Mesenteric fat pad (tissue), 1 donor: ENCODE measurements around the gene PCDHGB4. TPM values are rescaled to one million over a fixed set of nuclear protein-coding genes. Genes with fewer than 3 reads are reported as not detected.
"Not testable (repeated sequence)": the region's sequence is repeated elsewhere in the genome, so short reads cannot be mapped to it uniquely, and the experiment has no call there.

ENCODE experiments used
- DNase-seq: peaks from one replicate; pipeline ENCODE4 v3.0.0-alpha.2; 2020; ENCODE audit warnings: low spot score
- total RNA-seq: library from RNA; stranded (reverse); fragmentation: NEBNext Ultra II Directional; extraction: Animal tissue kit (Norgen Biotek cat#: 25700); gene quantifications from one replicate; pipeline ENCODE4 v1.2.1, GENCODE V29; 2021
- donor health status: DM: yes; HTN: yes; CAD: no.

PCDHGB4 gene
- total RNA-seq, 1 donor from 2014 or later: 3.2 TPM

- DNase-seq: not testable (repeated sequence)
These were observed 10.5 kb downstream of the PCDHGB4 start, which contains the start of gene PCDHGB5 for GRCh38 chr5:141397756-141398551. PCDHGB5 (plus strand) TSS chr5:141397947; CDS start chr5:141398128, 181 bp downstream.

GRCh38 chr5:141398608-141399007 is 11.1 kb downstream of the PCDHGB4 start:
- DNase-seq: no peak

GRCh38 chr5:141399555-141400258 is 12.2 kb downstream of the PCDHGB4 start:
- DNase-seq: no peak

DNA sequence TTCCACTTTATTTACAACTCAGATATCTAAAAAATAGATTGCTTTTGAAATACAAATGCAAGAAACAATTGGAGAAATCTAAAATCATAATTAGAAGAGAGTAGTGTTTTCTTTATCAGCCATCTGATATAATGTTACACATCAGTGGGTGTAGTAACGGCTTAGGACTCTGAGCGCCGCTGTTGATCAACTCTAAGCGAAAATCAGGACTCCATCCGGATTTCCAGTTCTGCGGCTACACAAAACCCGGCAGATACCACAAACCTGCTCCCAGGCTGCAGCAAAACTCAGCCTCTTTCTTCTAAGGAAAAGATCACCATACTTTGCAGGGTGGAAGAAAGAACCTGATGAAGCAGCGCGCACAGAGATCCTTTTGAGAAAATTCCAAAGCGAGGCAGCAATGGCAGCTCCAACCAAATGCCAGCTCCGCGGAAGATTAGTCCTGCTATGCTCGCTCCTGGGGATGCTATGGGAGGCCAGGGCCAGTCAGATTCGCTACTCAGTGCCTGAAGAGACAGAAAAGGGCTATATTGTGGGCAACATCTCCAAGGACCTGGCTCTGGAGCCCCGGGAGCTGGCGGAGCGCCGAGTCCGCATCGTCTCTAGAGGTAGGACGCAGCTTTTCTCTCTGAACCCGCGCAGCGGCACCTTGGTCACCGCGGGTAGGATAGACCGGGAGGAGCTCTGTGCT is 15.2 kb downstream of the PCDHGB4 start, which contains the start of gene PCDHGA9:
Gene PCDHGA9, plus strand, starts transcription at position 226 of the 691 bp plus-strand sequence. Its CDS starts 175 bp downstream, at position 401.
- DNase-seq: no peak

- no peak for DNase-seq
These were observed 15.9 kb downstream of the PCDHGB4 start for GRCh38 chr5:141403387-141403786.

DNA sequence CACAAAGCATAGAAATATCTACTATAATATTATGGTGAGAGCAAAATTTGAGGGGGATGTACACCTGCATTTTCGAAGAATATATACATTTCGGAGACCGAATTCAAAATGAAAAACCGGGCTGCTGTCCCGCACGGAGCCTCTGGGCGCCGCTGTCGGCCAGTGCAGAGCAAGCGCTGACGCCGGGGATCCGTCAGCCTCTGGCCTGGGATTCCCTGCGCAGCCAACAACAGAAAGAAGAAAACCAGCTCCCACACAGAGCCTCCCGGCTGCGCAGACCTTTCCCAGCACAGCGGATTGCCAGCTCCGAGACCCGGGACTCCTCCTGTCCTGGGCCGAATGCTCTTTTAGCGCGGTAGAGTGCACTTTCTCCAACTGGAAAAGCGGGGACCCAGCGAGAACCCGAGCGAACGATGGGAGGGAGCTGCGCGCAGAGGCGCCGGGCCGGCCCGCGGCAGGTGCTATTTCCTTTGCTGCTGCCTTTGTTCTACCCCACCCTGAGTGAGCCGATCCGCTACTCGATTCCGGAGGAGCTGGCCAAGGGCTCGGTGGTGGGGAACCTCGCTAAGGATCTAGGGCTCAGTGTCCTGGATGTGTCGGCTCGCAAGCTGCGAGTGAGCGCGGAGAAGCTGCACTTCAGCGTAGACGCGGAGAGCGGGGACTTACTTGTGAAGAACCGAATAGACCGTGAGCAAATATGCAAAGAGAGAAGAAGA is 20.4 kb downstream of the PCDHGB4 start, which contains the start of gene PCDHGB6:
Gene PCDHGB6, plus strand, starts transcription at position 232 of the 716 bp plus-strand sequence. Its CDS starts 182 bp downstream, at position 414.
- peak; percentile 79 for DNase-seq

GRCh38 chr5:141409598-141410306 is 22.3 kb downstream of the PCDHGB4 start:
- peak; percentile 72 for DNase-seq

DNA sequence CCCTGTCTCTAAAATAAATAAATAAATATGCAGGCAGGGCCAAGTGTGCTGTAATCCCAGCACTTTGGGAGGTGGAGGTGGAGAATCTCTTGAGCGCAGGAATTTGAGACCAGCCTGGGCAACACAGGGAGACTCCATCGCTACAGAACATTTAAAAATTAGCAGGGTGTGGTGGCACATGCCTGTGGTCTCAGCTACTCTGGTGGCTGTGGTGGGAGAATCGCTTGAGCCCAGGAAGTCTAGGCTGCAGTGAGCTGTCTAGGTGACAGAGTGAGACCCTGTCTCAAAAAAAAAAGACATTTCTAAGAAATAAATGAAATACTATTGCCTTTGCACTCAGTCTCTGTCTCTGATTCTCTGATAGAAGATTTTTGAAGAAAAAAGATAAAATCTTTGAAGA is 24.1 kb downstream of the PCDHGB4 start:
- no peak for DNase-seq

- no peak for DNase-seq
These were observed 25.5 kb downstream of the PCDHGB4 start, which contains the start of gene PCDHGA10 for GRCh38 chr5:141412854-141413539. PCDHGA10 (plus strand) TSS chr5:141412987; CDS start chr5:141413176, 189 bp downstream.

- DNase-seq: peak; percentile 87
These were observed 26.1 kb downstream of the PCDHGB4 start for GRCh38 chr5:141413540-141414069.

DNA sequence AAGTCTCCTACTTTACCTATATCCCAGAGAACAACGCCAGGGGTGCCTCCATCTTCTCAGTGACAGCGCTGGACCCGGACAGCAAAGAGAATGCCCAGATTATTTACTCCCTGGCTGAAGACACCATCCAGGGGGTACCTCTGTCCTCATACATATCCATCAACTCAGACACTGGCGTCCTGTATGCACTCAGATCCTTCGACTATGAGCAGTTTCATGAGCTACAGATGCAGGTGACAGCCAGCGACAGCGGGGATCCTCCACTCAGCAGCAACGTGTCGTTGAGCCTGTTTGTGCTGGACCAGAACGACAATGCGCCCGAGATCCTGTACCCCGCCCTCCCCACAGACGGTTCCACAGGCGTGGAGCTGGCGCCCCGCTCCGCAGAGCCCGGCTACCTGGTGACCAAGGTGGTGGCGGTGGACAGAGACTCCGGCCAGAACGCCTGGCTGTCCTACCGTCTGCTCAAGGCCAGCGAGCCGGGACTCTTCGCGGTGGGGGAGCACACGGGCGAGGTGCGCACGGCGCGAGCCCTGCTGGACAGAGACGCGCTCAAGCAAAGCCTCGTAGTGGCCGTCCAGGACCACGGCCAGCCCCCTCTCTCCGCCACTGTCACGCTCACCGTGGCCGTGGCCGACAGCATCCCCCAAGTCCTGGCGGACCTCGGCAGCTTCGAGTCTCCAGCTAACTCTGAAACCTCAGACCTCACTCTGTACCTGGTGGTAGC is 27.2 kb downstream of the PCDHGB4 start:
- DNase-seq: peak; percentile 60

DNA sequence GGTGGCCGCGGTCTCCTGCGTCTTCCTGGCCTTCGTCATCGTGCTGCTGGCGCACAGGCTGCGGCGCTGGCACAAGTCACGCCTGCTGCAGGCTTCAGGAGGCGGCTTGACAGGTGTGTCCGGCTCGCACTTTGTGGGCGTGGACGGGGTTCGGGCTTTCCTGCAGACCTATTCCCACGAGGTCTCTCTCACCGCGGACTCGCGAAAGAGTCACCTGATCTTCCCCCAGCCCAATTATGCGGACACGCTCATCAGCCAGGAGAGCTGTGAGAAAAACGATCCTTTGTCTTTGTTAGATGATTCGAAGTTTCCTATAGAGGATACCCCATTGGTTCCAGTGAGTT is 27.7 kb downstream of the PCDHGB4 start:
- not testable (repeated sequence) for DNase-seq

DNA sequence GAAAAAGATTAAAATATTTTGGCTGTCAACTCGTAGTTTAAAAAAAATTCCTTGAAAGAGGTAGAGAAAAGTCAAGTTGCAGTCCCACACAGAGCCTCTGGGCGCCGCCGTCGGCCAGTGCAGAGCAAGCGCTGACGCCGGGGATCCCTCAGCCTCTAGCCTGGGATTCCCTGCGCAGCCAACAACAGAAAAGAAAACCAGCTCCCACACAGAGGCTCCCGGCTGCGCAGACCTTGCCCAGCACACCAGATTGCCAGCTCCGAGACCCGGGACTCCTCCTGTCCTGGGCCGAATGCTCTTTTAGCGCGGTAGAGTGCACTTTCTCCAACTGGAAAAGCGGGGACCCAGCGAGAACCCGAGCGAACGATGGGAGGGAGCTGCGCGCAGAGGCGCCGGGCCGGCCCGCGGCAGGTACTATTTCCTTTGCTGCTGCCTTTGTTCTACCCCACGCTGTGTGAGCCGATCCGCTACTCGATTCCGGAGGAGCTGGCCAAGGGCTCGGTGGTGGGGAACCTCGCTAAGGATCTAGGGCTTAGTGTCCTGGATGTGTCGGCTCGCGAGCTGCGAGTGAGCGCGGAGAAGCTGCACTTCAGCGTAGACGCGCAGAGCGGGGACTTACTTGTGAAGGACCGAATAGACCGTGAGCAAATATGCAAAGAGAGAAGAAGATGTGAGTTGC is 30.1 kb downstream of the PCDHGB4 start, which contains the start of gene PCDHGB7:
Gene PCDHGB7, plus strand, starts transcription at position 184 of the 679 bp plus-strand sequence. Its CDS starts 183 bp downstream, at position 367.
- DNase-seq: peak; percentile 87

- DNase-seq: no peak
These were observed 31.8 kb downstream of the PCDHGB4 start for GRCh38 chr5:141419074-141419880.

- no peak for DNase-seq
These were observed 33.5 kb downstream of the PCDHGB4 start, which contains the start of gene PCDHGA11 for GRCh38 chr5:141420855-141421488. PCDHGA11 (plus strand) TSS chr5:141421051; CDS start chr5:141421228, 177 bp downstream.

GRCh38 chr5:141421489-141421855 is 34.0 kb downstream of the PCDHGB4 start:
- DNase-seq: no peak
